ENCODE data around the gene PDLIM1. TPM values are rescaled to one million over a fixed set of nuclear protein-coding genes. Genes with fewer than 3 reads are reported as not detected.

The PDLIM1 gene
- total and polyA plus RNA-seq, 2 experiments from 2014 or later: 111 to 233 TPM

GRCh38 chr10:95253007-95253406 is 37.8 kb downstream of the PDLIM1 start (continued):
- TF ChIP-seq CTCF (conservative IDR thresholded peaks at IDR 0.05; ENCODE audit: low read depth in 2 of 2): no peak
- TF ChIP-seq NANOG (IDR thresholded peaks at IDR 0.05; ENCODE audit: borderline replicate concordance): no peak
- TF ChIP-seq STAT1 (IDR thresholded peaks at IDR 0.05; ENCODE audit: unreplicated experiment): no peak
- no peak for TF ChIP-seq EZH2phosphoT487 (IDR thresholded peaks at IDR 0.05; ENCODE audit: unreplicated experiment)

- H3K27ac Mint-ChIP-seq: no peak overlapping the region
- no peak for TF ChIP-seq ZNF114 (CRISPR knock-in tag; IDR thresholded peaks at IDR 0.05)
- no peak for TF ChIP-seq REST (IDR thresholded peaks at IDR 0.05; ENCODE audit: unreplicated experiment)
- no peak for TF ChIP-seq CREB1 (CRISPR knock-in tag; IDR thresholded peaks at IDR 0.05; ENCODE audit: low read depth)
- TF ChIP-seq CTCF (conservative IDR thresholded peaks at IDR 0.05; ENCODE audit: low read depth in 2 of 2): no peak
- no peak for TF ChIP-seq JUNB (IDR thresholded peaks at IDR 0.05; ENCODE audit: unreplicated experiment)
- no peak for TF ChIP-seq POLR2AphosphoS5 (IDR thresholded peaks at IDR 0.05; ENCODE audit: low read depth)
- TF ChIP-seq ZNF462 (CRISPR knock-in tag; IDR thresholded peaks at IDR 0.05): no peak
- no peak for TF ChIP-seq EZH2 (IDR thresholded peaks at IDR 0.05; ENCODE audit: low read depth, unreplicated experiment)
- no peak for TF ChIP-seq EZH2phosphoT487 (IDR thresholded peaks at IDR 0.05; ENCODE audit: unreplicated experiment)
- TF ChIP-seq STAT1 (IDR thresholded peaks at IDR 0.05; ENCODE audit: unreplicated experiment): no peak
Observed at GRCh38 chr10:95250856-95251255, 39.9 kb downstream of the PDLIM1 start.

More at GRCh38 chr10:95250856-95251255, 39.9 kb downstream of the PDLIM1 start:
- Mint-ChIP-seq H3K4me3 (no peak overlapping the region), H3K27me3 (ENCODE audit: insufficient read depth, low read depth, poor library complexity) (peaks cover 6% of the 10 kb centered on the region), H3K4me1 (peaks cover 28% of the 10 kb centered on the region), H3K9me3 (0 out of 3 replicates have a peak, but pooled peaks cover 4% of the 10 kb centered on the region), H3K36me3 (ENCODE audit: low read depth) (peaks cover 14% of the 10 kb centered on the region)
- no peak overlapping the region for H3K27ac ChIP-seq (ENCODE audit: low read depth)
- peaks cover 44% of the 10 kb centered on the region for H3K79me2 ChIP-seq (replicated peaks; ENCODE audit: insufficient read depth)
- H3K4me1 ChIP-seq (ENCODE audit: insufficient read depth): peaks cover 19% of the 10 kb centered on the region
- ATAC-seq (no peak), DNase-seq (ENCODE audit: low spot score) (no peak)
- H3K4me3 ChIP-seq: no peak overlapping the region
- 0 out of 2 replicates have a peak, but pooled peaks cover 15% of the 10 kb centered on the region for H3F3A ChIP-seq (replicated peaks; ENCODE audit: low read depth)
- H3K27me3 ChIP-seq (ENCODE audit: insufficient read depth): no peaks in the 10 kb centered on the region
- H3K4me2 ChIP-seq: no peak overlapping the region
- no peaks in the 10 kb centered on the region for H3K9me2 ChIP-seq (ENCODE audit: insufficient read depth)
- no peaks in the 10 kb centered on the region; the same call in 1 of the 2 replicates for H4K20me1 ChIP-seq (replicated peaks; ENCODE audit: insufficient read depth)
- H2AFZ ChIP-seq: no peak overlapping the region
- peaks cover 6% of the 10 kb centered on the region; the same call in 1 of the 2 replicates for H3K36me3 ChIP-seq (ENCODE audit: insufficient read depth)
